PC-3 (cell line): ENCODE measurements around the gene BRPF1.

Source experiments
- EZH2 ChIP-seq: fragments of 300-600 bp; sonication (generic); IDR thresholded peaks from one replicate; pipeline ENCODE4 v1.6.1; 2017; ENCODE audit warnings: antibody characterized with exemption, mild to moderate bottlenecking, low read length; ENCODE audit not compliant: unreplicated experiment
- EZH2phosphoT487 ChIP-seq: fragments of 300-600 bp; sonication (generic); IDR thresholded peaks from 2 replicates; pipeline ENCODE4 v1.6.1; 2018; ENCODE audit warnings: mild to moderate bottlenecking, antibody characterized with exemption, low read length, borderline replicate concordance
- TF ChIP-seq, protein P1 (sequence below): fragments of 300-600 bp; sonication (generic); conservative IDR thresholded peaks from 2 replicates; pipeline ENCODE4 v1.5.1; 2017; ENCODE audit warnings: antibody characterized with exemption, low read depth, mild to moderate bottlenecking, low read length

DNA sequence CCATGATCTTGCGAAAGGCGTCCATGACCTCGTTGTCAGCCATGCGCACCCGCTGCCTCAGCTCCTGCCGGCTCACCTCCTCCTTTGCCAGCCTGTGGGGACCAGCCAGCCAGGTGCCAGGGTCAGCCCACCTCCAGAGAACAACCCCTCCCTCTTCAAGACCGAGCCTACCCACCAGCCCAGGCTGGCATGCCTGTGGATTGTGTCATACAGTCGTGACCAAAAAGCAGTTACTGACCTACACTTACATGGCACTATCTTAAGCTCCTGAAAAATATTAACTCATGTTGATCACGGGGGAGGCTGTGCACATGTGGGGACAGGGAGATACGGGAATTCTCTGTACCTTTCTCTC, 48.9 kb downstream of the BRPF1 start:
- TF ChIP-seq EZH2 (no peak), EZH2phosphoT487 (no peak)
- TF ChIP-seq, protein P1, sequence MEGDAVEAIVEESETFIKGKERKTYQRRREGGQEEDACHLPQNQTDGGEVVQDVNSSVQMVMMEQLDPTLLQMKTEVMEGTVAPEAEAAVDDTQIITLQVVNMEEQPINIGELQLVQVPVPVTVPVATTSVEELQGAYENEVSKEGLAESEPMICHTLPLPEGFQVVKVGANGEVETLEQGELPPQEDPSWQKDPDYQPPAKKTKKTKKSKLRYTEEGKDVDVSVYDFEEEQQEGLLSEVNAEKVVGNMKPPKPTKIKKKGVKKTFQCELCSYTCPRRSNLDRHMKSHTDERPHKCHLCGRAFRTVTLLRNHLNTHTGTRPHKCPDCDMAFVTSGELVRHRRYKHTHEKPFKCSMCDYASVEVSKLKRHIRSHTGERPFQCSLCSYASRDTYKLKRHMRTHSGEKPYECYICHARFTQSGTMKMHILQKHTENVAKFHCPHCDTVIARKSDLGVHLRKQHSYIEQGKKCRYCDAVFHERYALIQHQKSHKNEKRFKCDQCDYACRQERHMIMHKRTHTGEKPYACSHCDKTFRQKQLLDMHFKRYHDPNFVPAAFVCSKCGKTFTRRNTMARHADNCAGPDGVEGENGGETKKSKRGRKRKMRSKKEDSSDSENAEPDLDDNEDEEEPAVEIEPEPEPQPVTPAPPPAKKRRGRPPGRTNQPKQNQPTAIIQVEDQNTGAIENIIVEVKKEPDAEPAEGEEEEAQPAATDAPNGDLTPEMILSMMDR: no peak
